Measurements from ENCODE around the gene CDC34.

CDC34 gene

GRCh38 chr19:577439-578392 is 46.2 kb downstream of the CDC34 start:
- DNase-seq (ENCODE audit: low spot score) = no peak
- TF ChIP-seq, protein P1, sequence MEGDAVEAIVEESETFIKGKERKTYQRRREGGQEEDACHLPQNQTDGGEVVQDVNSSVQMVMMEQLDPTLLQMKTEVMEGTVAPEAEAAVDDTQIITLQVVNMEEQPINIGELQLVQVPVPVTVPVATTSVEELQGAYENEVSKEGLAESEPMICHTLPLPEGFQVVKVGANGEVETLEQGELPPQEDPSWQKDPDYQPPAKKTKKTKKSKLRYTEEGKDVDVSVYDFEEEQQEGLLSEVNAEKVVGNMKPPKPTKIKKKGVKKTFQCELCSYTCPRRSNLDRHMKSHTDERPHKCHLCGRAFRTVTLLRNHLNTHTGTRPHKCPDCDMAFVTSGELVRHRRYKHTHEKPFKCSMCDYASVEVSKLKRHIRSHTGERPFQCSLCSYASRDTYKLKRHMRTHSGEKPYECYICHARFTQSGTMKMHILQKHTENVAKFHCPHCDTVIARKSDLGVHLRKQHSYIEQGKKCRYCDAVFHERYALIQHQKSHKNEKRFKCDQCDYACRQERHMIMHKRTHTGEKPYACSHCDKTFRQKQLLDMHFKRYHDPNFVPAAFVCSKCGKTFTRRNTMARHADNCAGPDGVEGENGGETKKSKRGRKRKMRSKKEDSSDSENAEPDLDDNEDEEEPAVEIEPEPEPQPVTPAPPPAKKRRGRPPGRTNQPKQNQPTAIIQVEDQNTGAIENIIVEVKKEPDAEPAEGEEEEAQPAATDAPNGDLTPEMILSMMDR (IDR thresholded peaks at IDR 0.05; ENCODE audit: extremely low read depth, insufficient read depth, missing control alignments) = no peak
- in situ Hi-C loops (cut with MboI; ENCODE audit: low pct_unique_long_range_greater_than_20kb, low sequenced_read_pairs, unreplicated experiment) = loop anchor here (25.0 kb wide), 1 partner anchor 160 kb away; no protein-coding TSS in a partner anchor

DNA sequence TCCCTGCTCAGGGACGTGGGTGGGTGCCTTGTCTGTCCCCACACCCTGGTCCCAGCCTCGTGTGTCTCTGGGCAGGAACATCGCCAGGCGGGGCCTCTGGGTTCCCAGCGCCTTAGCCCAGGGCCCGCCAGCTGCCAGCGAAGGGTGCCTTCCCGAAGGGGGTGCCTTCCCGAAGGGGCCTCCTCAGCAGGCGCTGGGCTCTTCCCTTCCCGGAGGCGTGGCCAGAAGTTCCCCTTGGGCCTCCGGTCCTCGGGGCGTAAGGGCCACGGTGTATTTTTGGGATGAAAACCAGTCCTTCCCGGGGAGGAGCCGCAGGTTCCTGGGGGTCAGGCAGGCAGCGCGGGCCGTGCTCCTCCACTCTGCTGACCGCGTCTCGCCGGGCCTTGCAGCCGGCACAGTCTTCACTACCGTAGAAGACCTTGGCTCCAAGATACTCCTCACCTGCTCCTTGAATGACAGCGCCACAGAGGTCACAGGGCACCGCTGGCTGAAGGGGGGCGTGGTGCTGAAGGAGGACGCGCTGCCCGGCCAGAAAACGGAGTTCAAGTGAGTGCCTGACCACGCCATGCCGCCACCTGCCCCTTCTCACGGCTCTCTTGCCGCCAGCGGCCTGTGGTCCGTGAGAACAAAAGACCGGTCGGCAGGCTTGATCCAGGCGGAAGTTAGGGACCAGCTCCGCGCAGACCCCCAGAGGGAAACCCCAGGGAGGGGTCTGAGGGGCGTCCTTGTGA is 47.7 kb downstream of the CDC34 start:
- TF ChIP-seq, protein P1 (IDR thresholded peaks at IDR 0.05; ENCODE audit: extremely low read depth, insufficient read depth, missing control alignments) = no peak
- DNase-seq (ENCODE audit: low spot score) = no peak
- in situ Hi-C loops (cut with MboI; ENCODE audit: low pct_unique_long_range_greater_than_20kb, low sequenced_read_pairs, unreplicated experiment) = loop anchor here (25.0 kb wide), 1 partner anchor 158 kb away; no protein-coding TSS in a partner anchor

GRCh38 chr19:579842-580155 is 48.2 kb downstream of the CDC34 start:
- DNase-seq (ENCODE audit: low spot score) = no peak
- TF ChIP-seq, protein P1 (IDR thresholded peaks at IDR 0.05; ENCODE audit: extremely low read depth, insufficient read depth, missing control alignments) = no peak
- in situ Hi-C loops (cut with MboI; ENCODE audit: low pct_unique_long_range_greater_than_20kb, low sequenced_read_pairs, unreplicated experiment) = loop anchor here (25.0 kb wide), 1 partner anchor 158 kb away; no protein-coding TSS in a partner anchor

DNA sequence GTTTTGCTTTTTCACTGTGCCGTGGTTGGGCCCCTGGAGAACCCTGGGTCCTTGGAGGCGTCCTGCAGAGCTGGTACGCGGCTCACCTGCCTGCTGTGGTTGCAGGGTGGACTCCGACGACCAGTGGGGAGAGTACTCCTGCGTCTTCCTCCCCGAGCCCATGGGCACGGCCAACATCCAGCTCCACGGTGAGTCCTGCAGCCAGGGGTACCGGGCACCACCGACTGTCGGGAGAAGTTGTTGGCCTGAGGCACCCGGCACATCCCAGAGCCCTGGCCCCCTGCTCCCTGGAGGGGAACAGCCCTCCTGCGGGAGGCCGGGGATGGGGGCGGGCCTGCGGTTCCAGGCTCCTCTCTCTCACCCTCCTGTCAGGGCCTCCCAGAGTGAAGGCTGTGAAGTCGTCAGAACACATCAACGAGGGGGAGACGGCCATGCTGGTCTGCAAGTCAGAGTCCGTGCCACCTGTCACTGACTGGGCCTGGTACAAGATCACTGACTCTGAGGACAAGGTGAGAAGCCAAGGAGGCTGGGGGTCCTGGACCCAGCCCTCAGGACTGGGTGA is 48.8 kb downstream of the CDC34 start:
- in situ Hi-C loops (cut with MboI; ENCODE audit: low pct_unique_long_range_greater_than_20kb, low sequenced_read_pairs, unreplicated experiment) = loop anchor here (25.0 kb wide), 1 partner anchor 157 kb away; no protein-coding TSS in a partner anchor
- DNase-seq (ENCODE audit: low spot score) = no peak
- TF ChIP-seq, protein P1 (IDR thresholded peaks at IDR 0.05; ENCODE audit: extremely low read depth, insufficient read depth, missing control alignments) = no peak

GRCh38 chr19:581399-582111 is 50.0 kb downstream of the CDC34 start:
- in situ Hi-C loops (cut with MboI; ENCODE audit: low pct_unique_long_range_greater_than_20kb, low sequenced_read_pairs, unreplicated experiment) = loop anchor here (25.0 kb wide), 1 partner anchor 156 kb away; no protein-coding TSS in a partner anchor
- no peak for DNase-seq (ENCODE audit: low spot score)
- TF ChIP-seq, protein P1 (IDR thresholded peaks at IDR 0.05; ENCODE audit: extremely low read depth, insufficient read depth, missing control alignments) = no peak
